Heart left ventricle (tissue), 16 donors: ENCODE measurements around the gene SPEM3. TPM values are rescaled to one million over a fixed set of nuclear protein-coding genes. Genes with fewer than 3 reads are reported as not detected.

Source experiments
- ATAC-seq, 4 donors: fragments of 200-7000 bp; cut with Tn5 transposase; one replicate each; pipeline ENCODE4 v1.9.1; 2020 to 2022; ENCODE audit warnings: moderate library complexity in 4 of 4, mild to moderate bottlenecking in 3 of 4, moderate number of reproducible peaks in 1 of 4
- DNase-seq, 5 donors: peaks; one replicate each; pipeline ENCODE4 v3.0.0-alpha.2; 2020
- H3K27ac ChIP-seq, 12 donors: fragments of 200-600 bp; sonication (generic) in 4 of 12; one replicate each; pipeline versions ENCODE4 v1.5.0 to v1.8.0; 2016 to 2022; ENCODE audit warnings: mild to moderate bottlenecking in 2 of 12
- H3K27me3 ChIP-seq, 9 donors: fragments of 200-600 bp; sonication (generic) in 2 of 9; one replicate each; pipeline versions ENCODE4 v1.5.1 to v1.8.0; 2016 to 2022; ENCODE audit warnings: mild to moderate bottlenecking in 3 of 9
- H3K36me3 ChIP-seq, 9 donors: fragments of 200-600 bp; sonication (generic) in 2 of 9; one replicate each; pipeline versions ENCODE4 v1.5.0 to v1.8.0; 2018 to 2022; ENCODE audit warnings: mild to moderate bottlenecking in 2 of 9
- H3K4me1 ChIP-seq, 12 donors: fragments of 200-600 bp; sonication (generic) in 4 of 12; one replicate each; pipeline versions ENCODE4 v1.5.0 to v1.8.0; 2016 to 2022; ENCODE audit warnings: mild to moderate bottlenecking in 3 of 12
- H3K4me3 ChIP-seq, 12 donors: fragments of 200-600 bp; sonication (generic) in 4 of 12; one replicate each; pipeline versions ENCODE4 v1.5.0 to v1.8.0; 2017 to 2022; ENCODE audit warnings: mild to moderate bottlenecking in 9 of 12, moderate library complexity in 4 of 12
- H3K9me3 ChIP-seq, 12 donors: fragments of 200-600 bp; sonication (generic) in 4 of 12; one replicate each; pipeline versions ENCODE4 v1.5.0 to v1.8.0; 2016 to 2022; ENCODE audit warnings: mild to moderate bottlenecking in 1 of 12
- CTCF ChIP-seq, 12 donors: fragments of 200-600 bp; sonication (generic) in 4 of 12; IDR thresholded peaks; one replicate each; pipeline versions ENCODE4 v1.5.0 to v1.8.0; 2018 to 2022; ENCODE audit warnings: antibody characterized with exemption in 12 of 12, mild to moderate bottlenecking in 5 of 12
- POLR2A ChIP-seq, 2 donors: fragments of 450-650 bp; IDR thresholded peaks; one replicate each; pipeline ENCODE4 v1.6.1; 2017; ENCODE audit warnings: antibody characterized with exemption in 2 of 2, mild to moderate bottlenecking in 2 of 2, moderate library complexity in 2 of 2
- WGBS, 4 donors: extraction: QIAGEN DNeasy Blood & Tissue Kit in 2 of 4; methylation state at CpG; one replicate each; pipeline versions ENCODE4 v1.1.5 to v1.1.7; 2013 to 2018; 5-methylcytosine and 5-hydroxymethylcytosine counted together
- intact Hi-C, 10 donors: fragments of 100-400 bp; cut with DNase I; formaldehyde crosslinking; loops; one replicate each; pipeline versions ENCODE4 v1.11.1 to v1.14.2; 2022
- polyA plus RNA-seq, 2 donors: library from polyadenylated mRNA; stranded (reverse); fragments of 200-250 nt; gene quantifications; one replicate each; pipeline ENCODE4 v1.2.3, GENCODE V29; 2013
- total RNA-seq, 9 donors: library from RNA; depleted of rRNA in 2 of 9; stranded (reverse); fragments of >200 nt in 2 of 9; fragmentation: NEBNext Ultra II Directional in 3 of 9; extraction: Animal tissue kit (Norgen Biotek cat#: 25700) in 3 of 9; gene quantifications; one replicate each; pipeline versions ENCODE4 v1.1.0 to v1.2.4, GENCODE V29; 2016 to 2023
- donor health status: ischemic (EF 13 %, LVEDD 7.1; RV severe dilation, severe dysfunction).
- donor health status: healthy with polysubstance abuse.
- donor health status: DM: no; HTN: yes; CAD: no.
- donor health status: DM: no; HTN: no; CAD: no.
- donor health status: ischemic (EF 25% LVEDD 6.9; RV normal size, moderate dysfunction).
- donor health status: ischemic (EF 25% LVEDD 5.7; RV mildly dilated, moderate dysfunction).
- donor health status: healthy.
- donor health status: DM: yes; HTN: yes; CAD: no.
- donor health status: ischemic (EF 35%, LVEDD 5.7; RV mildly dilated, moderate dysfunction).
- donor health status: nonischemic (EF 11% LVEDD 7.7; RV severe dilation, severe dysfunction).
- donor health status: DM: yes; HTN: yes; CAD: no.
- donor health status: PGD.
- donor health status: ischemic (EF 29% LVEDD 5.4; RV normal size, mild dysfunction).
- donor health status: nonischemic (EF 23%, LVEDD 6.1; RV moderate dilation, normal function).

The SPEM3 gene
- total and polyA plus RNA-seq, 11 donors = not detected

GRCh38 chr17:7388856-7389255, 39.8 kb upstream of the SPEM3 start:
- no peak for ATAC-seq
- intact Hi-C loops = no loop called here
- no peaks in the 10 kb centered on the region for H3K9me3 ChIP-seq

GRCh38 chr17:7389924-7390910, 38.4 kb upstream of the SPEM3 start:
- ATAC-seq (no peak), DNase-seq (no peak)
- WGBS, 4 donors = 86 to 91% (median 89%) methylated on average over 19 of the region's 19 CpGs
- H3K36me3 ChIP-seq = peaks cover 0 to 52% (median 32%) of the 10 kb centered on the region in 9 donors
- TF ChIP-seq CTCF (IDR thresholded peaks at IDR 0.05) = no peak
- no peak for TF ChIP-seq POLR2A (IDR thresholded peaks at IDR 0.05)
- no peak overlapping the region for H3K4me3 ChIP-seq
- no peaks in the 10 kb centered on the region for H3K9me3 ChIP-seq
- no peaks in the 10 kb centered on the region for H3K27me3 ChIP-seq
- intact Hi-C loops = loop anchor here in 4 of 10 donors (5.0 kb wide), 1 partner anchor 33 kb away; the partner anchor contains the start of gene TMEM95 (in 4 of the 4)
- H3K4me1 ChIP-seq = peaks cover 0 to 24% (median 14%) of the 10 kb centered on the region in 12 donors
- no peak overlapping the region for H3K27ac ChIP-seq

More at GRCh38 chr17:7388856-7389255, 39.8 kb upstream of the SPEM3 start:
- TF ChIP-seq POLR2A (IDR thresholded peaks at IDR 0.05) (no peak), CTCF (IDR thresholded peaks at IDR 0.05) (no peak)
- Histone ChIP-seq H3K4me1 (peaks cover 0 to 29% (median 15%) of the 10 kb centered on the region in 12 donors), H3K27ac (no peak overlapping the region), H3K4me3 (no peak overlapping the region), H3K27me3 (peaks cover 0 to 9% (median 0%) of the 10 kb centered on the region in 9 donors), H3K36me3 (peaks cover 0 to 52% (median 32%) of the 10 kb centered on the region in 9 donors)
- 96 to 99% (median 97%) methylated on average over 6 to 10 of the region's 10 CpGs for WGBS, 4 donors
- DNase-seq = no peak

GRCh38 chr17:7391307-7391706, 37.4 kb upstream of the SPEM3 start:
- peaks cover 0 to 52% (median 32%) of the 10 kb centered on the region in 9 donors for H3K36me3 ChIP-seq
- H3K4me1 ChIP-seq = peaks cover 0 to 27% (median 17%) of the 10 kb centered on the region in 12 donors
- H3K27me3 ChIP-seq = no peaks in the 10 kb centered on the region
- TF ChIP-seq POLR2A (IDR thresholded peaks at IDR 0.05) = no peak
- no peak for TF ChIP-seq CTCF (IDR thresholded peaks at IDR 0.05)
- H3K4me3 ChIP-seq = no peak overlapping the region
- DNase-seq (no peak), ATAC-seq (no peak)
- WGBS, 4 donors = 60 to 72% (median 65%) methylated on average over 2 of the region's 2 CpGs
- intact Hi-C loops = loop anchor here in 4 of 10 donors (5.0 kb wide), 1 partner anchor 34 kb away; the partner anchor contains the start of gene TMEM95 (in 4 of the 4)
- H3K27ac ChIP-seq = peak overlapping the region in 2 of 12 donors; percentile 40 to 49
- no peaks in the 10 kb centered on the region for H3K9me3 ChIP-seq
